DND-41 (cell line): ENCODE measurements around the gene PRKCA.

ENCODE experiments used
- EZH2 ChIP-seq: IDR thresholded peaks from 3 replicates; pipeline ENCODE4 v1.6.1; 2012; ENCODE audit warnings: borderline replicate concordance, low read depth, mild to moderate bottlenecking, moderate library complexity, low read length, inconsistent platforms; ENCODE audit not compliant: severe bottlenecking
- TF ChIP-seq, protein P1 (sequence below): IDR thresholded peaks from 2 replicates; pipeline ENCODE4 v1.5.1; 2012; ENCODE audit warnings: borderline replicate concordance, low read length, moderate library complexity, mild to moderate bottlenecking; ENCODE audit not compliant: poor library complexity, severe bottlenecking; ENCODE audit errors: extremely low read depth

DNA sequence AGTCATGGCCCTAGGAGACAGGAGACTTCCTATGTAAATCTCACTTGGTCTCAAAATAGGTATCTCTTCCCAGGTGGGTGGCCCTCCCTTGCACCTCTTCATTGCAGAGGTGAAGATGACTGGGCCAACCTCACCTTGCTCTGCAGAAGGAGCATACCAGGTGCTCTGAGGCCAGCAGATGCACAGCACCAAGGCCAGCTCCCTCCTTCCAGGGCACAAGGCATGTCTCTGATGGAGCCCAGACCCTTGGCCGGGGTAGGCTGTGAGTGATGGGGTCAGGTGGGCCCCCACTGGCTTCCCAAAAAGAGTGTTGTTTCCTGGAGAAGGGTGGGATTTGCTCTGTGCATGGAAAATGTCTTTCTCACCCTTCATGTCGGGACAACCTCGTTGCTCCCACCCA lies 545.3 kb downstream of the PRKCA start:
- TF ChIP-seq EZH2: no peak
- TF ChIP-seq, protein P1, sequence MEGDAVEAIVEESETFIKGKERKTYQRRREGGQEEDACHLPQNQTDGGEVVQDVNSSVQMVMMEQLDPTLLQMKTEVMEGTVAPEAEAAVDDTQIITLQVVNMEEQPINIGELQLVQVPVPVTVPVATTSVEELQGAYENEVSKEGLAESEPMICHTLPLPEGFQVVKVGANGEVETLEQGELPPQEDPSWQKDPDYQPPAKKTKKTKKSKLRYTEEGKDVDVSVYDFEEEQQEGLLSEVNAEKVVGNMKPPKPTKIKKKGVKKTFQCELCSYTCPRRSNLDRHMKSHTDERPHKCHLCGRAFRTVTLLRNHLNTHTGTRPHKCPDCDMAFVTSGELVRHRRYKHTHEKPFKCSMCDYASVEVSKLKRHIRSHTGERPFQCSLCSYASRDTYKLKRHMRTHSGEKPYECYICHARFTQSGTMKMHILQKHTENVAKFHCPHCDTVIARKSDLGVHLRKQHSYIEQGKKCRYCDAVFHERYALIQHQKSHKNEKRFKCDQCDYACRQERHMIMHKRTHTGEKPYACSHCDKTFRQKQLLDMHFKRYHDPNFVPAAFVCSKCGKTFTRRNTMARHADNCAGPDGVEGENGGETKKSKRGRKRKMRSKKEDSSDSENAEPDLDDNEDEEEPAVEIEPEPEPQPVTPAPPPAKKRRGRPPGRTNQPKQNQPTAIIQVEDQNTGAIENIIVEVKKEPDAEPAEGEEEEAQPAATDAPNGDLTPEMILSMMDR: no peak
